ENCODE measurements around the gene PARG.

Gene PARG

GRCh38 chr10:49768329-49768728, 173.5 kb downstream of the PARG start:
- H3K27ac ChIP-seq = no peak overlapping the region
- ChIA-PET CTCF (no interaction called here), POLR2A (ENCODE audit: low non-redundant PET) (no interaction called here)
- TF ChIP-seq CTCF (conservative IDR thresholded peaks at IDR 0.05; ENCODE audit: low read depth) = no peak
- no peak for DNase-seq (ENCODE audit: low spot score)

Data from RWPE1 (cell line).